Muscle of arm (tissue), 12 donors: ENCODE results near the gene LSAMP. TPM values are rescaled to one million over a fixed set of nuclear protein-coding genes. Genes with fewer than 3 reads are reported as not detected.

Source experiments
- DNase-seq: peaks from one replicate; pipeline ENCODE4 v3.0.0-alpha.2; 2013
- polyA plus RNA-seq, 12 donors: library from polyadenylated mRNA; unstranded; fragments of 120-200 nt; gene quantifications; one replicate each; pipeline ENCODE4 v1.2.1, GENCODE V29; 2013; ENCODE audit not compliant: insufficient read length in 12 of 12

The LSAMP gene
- polyA plus RNA-seq, 12 donors: 4.1 to 21.6 (median 7.8) TPM; not detected in 1

DNA sequence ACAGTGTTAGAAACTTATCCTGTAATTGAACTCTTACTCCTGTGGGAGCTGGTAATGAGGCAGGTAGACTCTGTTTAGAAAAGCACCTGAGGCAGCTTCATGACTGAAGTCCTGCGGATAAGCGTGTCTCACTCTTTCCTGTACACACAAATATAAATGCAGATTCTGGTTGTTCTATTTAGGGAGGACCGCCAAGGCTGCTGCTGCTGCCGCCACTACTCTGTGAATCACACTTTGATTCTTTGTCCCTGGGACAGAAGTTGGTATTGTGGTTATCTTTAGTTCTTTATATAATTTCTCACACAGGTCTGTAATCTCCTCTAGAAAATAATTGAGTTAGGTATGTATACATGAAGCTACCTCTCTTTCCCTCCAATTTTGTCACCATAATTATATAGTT is 3.6 kb downstream of the LSAMP start:
- DNase-seq: no peak

DNA sequence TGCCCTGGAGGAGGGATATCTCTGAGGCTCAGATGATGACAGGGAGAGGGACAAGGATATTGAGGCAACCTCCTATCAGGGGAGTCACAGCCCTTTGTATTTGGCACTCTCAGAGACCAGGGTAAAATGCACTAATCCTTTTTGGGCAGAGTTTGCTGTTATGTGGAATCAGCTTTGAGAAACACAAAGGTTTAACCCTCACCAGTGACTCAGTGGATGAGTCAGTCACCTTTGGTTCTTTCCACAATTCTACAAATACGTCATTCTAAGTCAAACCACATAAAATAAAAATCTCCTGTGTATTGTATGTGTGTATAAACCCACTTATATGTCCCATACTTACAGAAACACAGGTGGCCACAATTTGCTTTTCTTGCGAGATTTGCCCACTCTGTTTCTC is 5.1 kb downstream of the LSAMP start:
- DNase-seq: no peak

DNA sequence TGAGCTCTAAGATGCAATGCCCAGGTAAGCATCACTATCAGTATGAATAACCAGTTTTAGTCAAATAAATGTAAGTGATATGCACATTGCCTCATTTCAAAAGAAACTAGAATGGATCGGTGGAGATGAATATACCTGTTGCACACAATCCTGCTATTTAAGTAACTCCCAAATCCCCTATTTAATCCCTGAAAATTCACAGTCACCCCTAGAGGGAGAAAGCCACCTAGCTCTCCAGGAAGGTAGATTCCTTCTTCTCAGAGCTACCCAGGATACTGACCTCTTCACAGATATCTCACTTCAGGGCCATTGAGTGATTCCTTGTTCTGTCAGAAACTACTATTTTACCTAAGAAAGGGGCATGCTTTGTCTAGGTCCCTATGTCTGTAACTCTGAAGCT is 11.7 kb downstream of the LSAMP start:
- DNase-seq: no peak

DNA sequence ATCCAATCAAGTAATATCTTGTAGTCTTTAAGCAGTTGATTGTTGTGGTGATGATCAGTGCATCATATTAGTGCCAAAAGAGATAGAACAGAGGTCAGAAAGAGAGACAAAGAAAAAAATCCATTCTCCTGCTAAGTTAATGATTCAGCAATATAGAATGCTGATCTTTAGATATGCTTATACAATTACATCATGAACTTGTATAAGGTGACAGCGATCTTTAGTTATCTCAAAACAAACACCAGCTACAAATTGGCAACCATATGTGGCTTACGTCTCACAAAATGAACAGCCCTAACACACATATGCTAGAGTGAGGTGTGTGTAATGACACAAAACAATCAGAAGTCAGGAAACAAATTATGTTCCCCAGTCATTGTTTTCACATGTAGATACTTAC is 12.5 kb downstream of the LSAMP start:
- no peak for DNase-seq

DNA sequence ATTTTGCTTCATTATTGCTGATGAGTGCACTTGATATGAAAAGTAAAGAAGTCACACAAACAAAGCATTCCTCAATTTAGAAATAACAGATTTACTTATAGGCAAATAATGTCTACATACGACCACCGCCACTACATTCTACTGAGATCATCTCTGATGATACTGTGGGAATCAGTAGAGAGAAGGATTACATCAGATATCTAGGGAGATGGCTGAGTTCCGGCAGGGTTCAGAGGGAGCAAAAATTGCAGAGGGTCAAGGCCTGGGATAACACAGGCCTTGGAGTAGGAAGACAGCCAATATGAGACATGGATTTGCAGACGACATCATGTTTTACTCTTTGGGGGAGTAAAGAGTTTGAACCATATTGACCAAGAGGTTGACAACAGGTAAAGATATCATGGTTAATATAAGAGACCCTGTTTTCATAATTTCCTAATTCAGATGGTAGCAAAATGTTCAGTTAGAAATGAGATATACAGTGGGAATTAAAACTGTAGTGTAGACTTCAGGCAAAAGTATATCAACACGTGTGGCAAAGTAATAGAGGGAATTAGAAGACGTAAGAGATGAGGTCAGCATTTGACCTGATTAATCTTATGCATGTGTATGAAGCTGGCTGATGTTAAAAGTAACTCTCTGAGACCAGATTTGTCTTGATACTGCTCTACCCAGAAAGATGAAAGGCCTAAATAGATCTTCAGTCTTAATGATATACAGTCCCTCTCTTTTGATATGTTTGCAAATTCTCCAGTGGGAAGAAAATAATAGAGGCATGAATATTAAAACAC is 15.6 kb downstream of the LSAMP start:
- DNase-seq: no peak

DNA sequence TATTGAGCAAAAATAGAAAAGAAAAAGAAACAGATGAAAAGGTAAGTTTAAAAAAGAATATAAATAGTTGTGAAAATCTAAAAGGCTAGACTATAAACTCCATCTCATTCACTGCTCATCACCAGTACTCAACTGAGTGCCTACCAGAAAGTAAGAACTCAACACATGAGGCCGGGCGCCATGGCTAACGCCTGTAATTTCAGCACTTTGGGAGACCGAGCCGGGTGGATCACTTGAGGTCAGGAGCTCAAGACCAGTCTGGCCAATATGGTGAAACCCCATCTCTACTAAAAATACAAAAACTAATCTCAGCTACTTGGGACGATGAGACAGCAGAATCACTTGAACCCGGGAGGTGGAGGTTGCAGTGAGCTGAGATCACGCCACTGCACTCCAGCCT is 19.3 kb downstream of the LSAMP start:
- DNase-seq: no peak

DNA sequence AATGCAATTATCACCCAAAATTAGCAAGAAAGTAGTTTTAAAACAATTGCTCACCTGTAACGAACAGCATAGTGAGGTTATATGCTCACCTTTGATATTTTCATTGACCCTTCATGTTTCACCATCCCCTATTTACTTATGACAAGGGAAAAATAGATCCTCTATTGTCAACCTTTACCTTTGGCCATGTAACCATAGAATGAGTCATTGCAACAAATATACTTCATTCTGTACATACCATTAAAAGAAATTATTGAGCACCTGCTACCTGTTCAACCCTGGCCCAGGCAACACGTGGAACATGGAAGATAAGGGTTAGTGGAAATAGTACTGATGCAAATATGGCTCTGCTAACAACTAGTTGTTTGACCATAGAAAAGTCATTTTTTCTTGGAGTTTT is 20.2 kb downstream of the LSAMP start:
- no peak for DNase-seq

DNA sequence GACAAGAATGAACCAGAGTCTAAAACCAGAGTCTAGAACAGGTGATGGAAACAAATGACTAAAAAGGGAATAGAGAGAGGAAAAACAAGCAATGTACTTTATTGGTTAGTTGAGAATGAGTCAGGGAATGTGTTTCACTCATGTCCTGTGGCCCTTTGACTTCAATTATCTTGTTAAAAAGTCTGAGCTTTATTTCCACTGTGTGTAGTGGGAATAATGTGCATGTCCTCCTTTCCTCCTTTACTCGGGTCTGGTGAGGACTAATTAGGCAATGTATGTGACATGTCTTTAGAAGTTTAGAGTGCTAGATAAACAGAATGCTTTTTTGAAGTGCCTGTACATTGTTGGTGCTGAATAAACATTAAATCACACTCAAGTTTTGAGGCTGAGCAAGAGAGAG is 21.3 kb downstream of the LSAMP start:
- peak; percentile 2 for DNase-seq

DNA sequence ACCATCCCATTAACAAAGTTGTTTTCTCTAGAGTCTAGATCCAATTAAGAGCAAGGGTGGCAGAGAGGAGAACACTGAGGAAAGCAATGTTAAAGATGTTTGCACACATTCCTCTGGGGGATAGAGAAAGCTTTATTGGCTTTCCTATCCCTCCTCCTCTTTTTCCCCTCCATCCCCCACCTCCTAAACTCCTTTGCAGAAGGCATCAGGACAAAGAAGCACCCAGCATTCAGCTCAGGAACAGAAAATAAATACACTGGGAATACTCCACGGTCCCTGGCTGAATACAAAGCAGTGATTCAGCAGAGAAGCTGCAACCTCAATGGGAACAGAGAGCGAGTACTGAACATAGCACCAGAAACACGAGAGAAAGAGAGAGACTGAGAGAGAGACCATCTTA is 21.9 kb downstream of the LSAMP start:
- DNase-seq: peak; percentile 4

DNA sequence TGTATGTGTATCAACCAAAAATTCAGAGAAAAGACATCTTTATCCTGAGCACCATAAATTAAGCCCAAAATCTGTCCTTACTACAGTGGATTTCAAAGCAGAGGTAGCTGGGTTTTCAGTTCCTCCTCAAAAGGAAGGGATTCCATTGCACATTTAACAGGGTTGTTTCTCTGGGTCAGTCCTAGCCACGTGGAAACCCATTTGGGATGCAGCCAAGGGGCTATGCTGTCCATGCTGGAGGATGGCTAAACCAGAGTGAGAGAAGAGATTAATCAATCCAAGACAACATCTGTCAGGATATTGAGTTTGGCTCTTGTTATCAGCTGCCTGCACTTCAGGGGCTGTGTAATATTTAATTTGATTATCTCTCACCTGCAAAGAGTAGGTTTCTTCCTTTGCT is 28.1 kb downstream of the LSAMP start:
- no peak for DNase-seq

DNA sequence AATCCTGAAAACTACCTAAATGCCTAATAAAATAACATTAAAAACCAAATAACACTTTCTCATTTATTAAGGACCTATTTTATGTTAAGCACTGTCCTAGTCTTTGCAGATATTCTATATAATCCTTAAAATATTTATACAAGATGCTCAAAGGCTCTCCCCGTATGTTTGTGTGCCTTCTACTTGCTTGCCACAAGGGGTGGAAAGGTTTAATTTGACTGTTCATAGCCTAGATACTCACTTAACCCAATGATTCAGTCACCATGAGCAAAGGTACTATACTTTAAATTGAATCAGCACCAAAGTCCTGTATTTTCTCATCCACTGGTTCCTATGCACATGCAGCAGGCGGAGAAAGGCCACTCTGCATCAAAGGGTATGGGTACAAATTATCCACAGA is 32.0 kb downstream of the LSAMP start:
- no peak for DNase-seq

DNA sequence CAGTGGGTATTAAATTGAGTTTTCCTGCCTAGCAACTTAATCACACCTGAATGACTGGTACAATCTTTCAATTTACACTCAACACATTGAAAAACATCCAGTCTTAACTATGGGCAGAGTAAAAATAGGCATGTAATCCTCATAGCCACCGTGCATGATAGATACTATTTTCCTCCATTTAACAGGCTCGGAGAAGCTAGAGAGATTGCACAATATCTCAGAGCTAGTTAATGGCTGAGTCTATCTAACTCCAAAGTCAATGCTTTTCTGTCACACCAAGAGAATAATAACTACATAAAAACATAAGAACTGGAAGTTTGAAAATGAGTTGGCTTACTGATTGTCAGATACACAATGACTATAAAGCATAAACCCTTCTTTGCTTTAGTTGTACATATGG is 36.8 kb downstream of the LSAMP start:
- DNase-seq: no peak

DNA sequence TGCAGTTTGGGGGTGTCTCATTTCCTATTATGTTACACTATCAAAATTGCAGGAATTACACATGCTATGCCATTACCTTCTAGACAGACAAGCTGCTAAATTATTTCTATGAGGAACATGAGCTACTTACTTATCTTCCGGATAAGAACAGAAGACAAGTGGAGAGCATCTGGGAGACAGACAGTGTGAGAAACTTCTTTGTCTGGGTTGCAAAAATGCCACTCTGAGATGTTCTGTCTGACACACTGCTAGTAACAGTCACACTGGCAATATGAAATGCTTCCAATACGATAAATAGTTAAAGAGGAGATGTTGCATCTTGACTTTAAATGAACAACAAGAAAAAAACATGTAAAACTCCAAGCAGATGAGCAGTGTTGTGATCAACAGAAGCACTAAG is 40.1 kb downstream of the LSAMP start:
- no peak for DNase-seq

DNA sequence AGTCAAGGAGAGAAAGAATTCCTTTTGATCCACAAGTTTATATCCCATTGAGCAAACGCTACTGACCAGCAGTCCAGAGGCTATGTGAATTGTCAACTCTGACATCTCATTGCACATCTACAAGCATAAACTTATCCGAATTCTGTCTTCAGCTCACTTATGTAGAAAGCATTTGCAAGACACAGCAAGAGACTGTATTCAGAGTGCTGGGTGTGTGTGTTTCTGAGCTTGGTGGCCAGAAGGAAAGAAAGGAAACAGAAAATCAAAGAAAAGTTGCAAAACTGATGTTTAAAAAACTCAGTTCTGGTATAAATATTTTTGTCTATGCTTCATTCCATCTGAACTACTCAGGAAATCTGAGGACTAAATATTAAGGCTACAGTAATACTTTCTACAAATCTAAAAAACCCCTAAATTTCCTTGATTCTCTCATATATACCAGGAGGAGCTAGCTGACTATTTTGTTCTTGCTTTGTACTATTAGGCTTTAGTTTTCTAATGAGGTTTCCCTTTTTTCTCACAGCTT is 45.5 kb downstream of the LSAMP start:
- DNase-seq: no peak

DNA sequence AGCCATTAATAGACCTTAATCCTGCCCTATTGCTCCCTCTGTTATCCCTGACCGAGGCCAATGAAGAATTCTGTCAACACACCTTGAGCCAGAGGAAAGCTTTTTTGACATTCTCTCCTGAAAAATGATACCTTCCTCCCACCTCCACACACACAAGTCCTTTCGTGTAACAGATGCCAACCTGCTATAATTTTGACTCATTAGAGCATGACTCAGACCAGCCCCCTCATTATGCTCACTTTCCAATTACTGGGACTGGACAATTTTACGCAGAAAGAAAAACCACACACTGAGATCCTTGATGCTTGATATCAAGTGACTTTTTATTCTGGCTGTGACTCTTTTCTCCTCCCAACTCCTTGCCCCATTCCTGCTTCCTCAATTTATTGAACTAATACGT is 50.9 kb downstream of the LSAMP start:
- DNase-seq: no peak

DNA sequence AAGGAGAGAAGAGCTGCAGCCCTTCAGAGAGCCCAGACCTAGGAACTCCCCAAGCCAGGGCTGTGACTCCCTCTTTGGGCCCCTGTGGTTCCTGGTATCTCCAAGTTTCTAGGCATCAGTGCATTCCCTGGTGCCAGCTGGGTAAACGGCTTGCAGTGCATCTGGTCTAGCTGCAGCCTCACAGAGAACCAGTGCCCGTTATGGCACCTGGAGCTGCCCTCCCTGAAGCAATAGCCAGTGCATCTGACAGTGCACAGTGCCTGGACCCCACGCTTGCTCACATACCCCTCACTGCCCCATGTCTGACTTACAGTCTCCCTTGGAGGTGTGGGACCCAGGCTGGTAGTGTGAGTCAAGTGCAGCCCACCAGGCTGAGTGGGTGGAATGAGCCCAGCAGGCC is 52.1 kb downstream of the LSAMP start:
- no peak for DNase-seq

DNA sequence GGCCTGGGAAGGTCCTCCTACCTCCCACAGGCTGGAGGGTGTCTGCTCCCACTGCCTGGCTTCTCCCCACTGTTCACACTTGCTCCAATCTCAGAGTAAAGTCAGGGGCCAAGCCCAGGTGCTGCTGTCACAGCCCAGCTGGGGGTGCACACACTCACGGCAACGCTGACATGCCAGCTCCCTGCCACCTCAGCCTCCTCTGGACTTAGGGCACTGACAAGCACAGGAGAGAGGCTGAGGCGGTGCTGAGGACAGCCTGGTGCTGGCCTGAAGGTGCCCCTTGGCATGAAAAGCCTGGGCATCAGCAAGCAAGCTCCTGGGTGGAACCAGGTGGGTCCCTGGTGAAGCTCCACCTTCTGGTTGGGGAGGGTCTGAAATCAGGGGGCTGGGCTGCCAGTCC is 53.0 kb downstream of the LSAMP start:
- DNase-seq: no peak

DNA sequence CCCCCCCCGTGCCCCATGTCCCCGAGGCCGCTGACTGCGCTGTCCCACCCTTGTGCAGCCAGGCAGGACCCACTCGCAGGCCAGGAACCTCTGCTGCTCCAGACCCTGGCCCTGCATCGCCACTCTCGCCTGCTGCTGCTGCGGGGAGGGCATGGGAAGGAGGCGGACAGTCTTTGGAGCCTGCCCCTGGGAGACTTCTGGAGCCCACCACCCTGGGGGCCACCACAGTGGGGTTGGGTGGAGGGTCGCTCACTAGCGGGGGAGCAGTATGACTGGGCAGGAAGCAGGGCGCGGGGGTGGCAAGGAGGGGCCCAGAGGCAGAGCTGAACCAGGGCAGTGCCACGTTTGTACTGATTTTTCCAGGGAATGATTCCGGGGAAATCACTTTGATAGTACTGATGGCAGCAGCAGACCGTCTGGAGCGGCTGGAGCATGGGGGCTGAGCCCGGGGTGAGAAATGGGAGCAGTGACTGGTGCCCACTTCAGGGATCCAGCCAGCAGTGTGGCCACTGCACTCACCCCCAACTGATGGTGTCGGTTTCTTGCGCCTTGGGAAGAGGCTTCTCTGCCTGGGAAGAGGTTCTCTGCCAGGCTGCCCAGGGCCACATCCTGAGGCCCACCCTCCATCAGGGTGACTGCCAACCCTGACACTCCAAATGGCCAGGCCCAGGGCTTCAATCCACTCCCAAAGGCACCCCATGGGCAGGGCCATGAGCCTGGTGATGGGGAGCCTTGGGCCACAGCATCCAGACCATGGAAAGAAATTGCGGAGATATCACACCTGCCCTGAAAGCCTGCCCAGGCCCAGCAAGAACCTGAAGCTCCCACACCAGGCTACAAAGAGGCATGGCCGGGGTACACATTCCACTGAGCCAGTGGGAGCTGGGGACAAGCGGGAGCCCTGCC is 53.7 kb downstream of the LSAMP start:
- DNase-seq: no peak

DNA sequence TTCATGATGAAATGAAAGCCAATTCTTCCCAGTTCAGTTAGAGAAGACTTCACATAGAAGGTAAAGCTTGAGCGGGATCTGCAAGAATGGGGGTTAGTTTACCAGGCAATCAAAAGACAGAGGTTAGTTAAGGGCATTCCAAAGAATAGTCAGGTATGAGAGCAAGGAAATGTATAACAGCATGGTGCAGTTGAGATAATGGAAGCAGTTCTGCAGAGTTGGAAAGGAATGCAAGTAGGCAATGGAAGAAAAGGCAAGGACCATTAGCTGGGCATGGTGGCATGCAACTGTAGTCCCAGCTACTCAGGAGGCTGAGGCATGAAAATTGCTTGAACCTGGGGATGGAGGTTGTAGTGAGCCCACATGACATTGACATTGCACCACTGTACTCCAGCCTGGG is 55.0 kb downstream of the LSAMP start:
- DNase-seq: no peak

DNA sequence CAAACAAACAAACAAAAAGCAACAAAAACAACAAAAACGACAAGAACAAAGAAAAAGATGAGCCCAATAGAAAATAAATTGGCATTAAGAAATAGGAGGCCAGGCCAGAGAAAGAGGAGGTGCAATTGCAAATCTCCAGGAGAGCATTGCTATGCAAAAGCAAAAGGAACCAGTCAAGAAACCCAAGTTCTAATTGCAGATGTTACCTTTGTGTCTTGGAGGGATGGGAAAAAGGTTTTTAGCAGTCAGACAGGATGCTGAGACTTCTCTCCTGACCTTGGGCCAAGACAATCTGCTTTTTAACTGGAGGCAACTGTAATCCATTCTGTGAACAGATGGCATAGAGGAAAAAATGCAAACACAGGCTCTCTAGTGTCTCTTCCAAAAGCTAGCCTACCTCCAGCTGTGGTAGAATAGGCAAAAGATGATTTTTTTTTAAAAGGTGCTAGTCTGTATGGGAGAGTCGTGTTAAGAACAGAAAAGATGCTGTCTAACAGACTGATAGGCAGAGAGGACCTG is 56.4 kb downstream of the LSAMP start:
- DNase-seq: no peak

DNA sequence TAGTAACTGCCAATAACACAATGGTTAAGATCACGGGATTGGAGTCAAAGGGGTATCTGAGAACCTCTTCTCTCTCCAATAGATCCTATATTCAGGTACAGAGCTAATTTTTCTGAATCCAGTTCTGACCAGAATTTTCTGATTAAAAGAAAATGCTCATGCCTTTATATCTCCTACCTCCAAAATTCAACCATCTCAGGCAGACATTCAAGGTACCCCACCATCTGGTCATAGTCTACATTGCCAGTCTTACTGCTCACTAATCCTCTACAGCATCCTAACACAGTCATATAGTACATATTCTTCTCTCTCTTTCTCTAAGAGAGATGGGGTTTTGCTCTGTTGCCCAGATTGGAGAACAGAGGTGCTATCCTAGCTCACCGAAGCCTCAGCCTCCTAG is 59.1 kb downstream of the LSAMP start:
- no peak for DNase-seq

DNA sequence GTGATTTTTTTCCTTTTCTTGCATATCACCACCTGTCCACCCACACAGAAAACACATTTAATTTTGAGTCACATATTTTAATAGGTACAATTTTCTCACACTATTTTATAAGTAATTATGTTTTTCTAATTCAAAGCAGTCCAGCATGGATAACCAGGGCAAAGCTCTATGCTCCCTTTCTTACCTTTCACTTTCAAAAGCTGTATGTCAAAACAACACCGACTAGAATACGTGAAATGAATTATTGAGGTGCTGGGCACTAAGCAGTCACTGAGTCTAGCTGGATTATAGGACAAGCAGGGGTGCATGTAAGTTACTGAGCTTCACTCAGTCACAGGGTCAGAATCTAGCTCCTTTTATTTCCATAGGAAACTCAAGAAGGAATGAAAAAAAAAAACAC is 60.6 kb downstream of the LSAMP start:
- no peak for DNase-seq

DNA sequence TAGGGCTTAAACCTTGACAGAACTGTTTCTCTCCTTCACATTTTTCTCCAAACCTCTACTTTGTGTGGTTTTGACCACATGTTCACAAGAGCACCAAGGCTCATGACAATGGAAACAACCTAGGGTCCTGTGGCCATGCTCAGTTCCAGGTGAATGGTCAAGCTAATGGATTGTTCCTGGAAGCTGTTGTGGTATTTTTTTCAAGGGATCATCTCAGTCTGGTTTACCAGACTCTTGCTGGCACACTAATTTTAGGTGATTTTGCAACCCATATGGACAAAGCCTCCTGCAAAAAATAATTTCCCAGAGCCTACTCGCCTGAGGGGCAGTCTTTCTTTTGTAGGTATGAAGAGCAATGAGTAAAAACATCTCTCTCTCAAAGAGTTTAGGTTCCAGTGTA is 67.2 kb downstream of the LSAMP start:
- no peak for DNase-seq
